ENCODE measurements around the gene TAF11L14.

The TAF11L14 gene

GRCh38 chr5:17655921-17656320, 21.7 kb downstream of the TAF11L14 start:
- TF ChIP-seq, protein P1, sequence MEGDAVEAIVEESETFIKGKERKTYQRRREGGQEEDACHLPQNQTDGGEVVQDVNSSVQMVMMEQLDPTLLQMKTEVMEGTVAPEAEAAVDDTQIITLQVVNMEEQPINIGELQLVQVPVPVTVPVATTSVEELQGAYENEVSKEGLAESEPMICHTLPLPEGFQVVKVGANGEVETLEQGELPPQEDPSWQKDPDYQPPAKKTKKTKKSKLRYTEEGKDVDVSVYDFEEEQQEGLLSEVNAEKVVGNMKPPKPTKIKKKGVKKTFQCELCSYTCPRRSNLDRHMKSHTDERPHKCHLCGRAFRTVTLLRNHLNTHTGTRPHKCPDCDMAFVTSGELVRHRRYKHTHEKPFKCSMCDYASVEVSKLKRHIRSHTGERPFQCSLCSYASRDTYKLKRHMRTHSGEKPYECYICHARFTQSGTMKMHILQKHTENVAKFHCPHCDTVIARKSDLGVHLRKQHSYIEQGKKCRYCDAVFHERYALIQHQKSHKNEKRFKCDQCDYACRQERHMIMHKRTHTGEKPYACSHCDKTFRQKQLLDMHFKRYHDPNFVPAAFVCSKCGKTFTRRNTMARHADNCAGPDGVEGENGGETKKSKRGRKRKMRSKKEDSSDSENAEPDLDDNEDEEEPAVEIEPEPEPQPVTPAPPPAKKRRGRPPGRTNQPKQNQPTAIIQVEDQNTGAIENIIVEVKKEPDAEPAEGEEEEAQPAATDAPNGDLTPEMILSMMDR (IDR thresholded peaks at IDR 0.05; ENCODE audit: unreplicated experiment in 3 of 3) = no peak
- H3K9me3 Mint-ChIP-seq = peaks cover 11% of the 10 kb centered on the region
- H3K27me3 Mint-ChIP-seq (ENCODE audit: low read depth) = no peaks in the 10 kb centered on the region
- H3K27ac Mint-ChIP-seq = no peak overlapping the region
- H3K4me1 Mint-ChIP-seq = no peaks in the 10 kb centered on the region
- H3K36me3 Mint-ChIP-seq (ENCODE audit: low read depth) = no peaks in the 10 kb centered on the region
- no peak overlapping the region for H3K4me3 Mint-ChIP-seq

- TF ChIP-seq, protein P1 (IDR thresholded peaks at IDR 0.05; ENCODE audit: unreplicated experiment in 3 of 3) = no peak
Measured at GRCh38 chr5:17663182-17663581, 28.9 kb downstream of the TAF11L14 start.

GRCh38 chr5:17665836-17666235, 31.6 kb downstream of the TAF11L14 start:
- Mint-ChIP-seq H3K4me3 (no peak overlapping the region), H3K27ac (no peak overlapping the region), H3K9me3 (peaks cover 10% of the 10 kb centered on the region), H3K27me3 (ENCODE audit: low read depth) (no peaks in the 10 kb centered on the region), H3K36me3 (ENCODE audit: low read depth) (no peaks in the 10 kb centered on the region), H3K4me1 (no peaks in the 10 kb centered on the region)
- TF ChIP-seq, protein P1 (IDR thresholded peaks at IDR 0.05; ENCODE audit: unreplicated experiment in 3 of 3) = no peak

More at GRCh38 chr5:17663182-17663581, 28.9 kb downstream of the TAF11L14 start:
- no peak overlapping the region for H3K4me3 Mint-ChIP-seq
- H3K36me3 Mint-ChIP-seq (ENCODE audit: low read depth) = no peaks in the 10 kb centered on the region
- H3K27ac Mint-ChIP-seq = no peak overlapping the region
- H3K27me3 Mint-ChIP-seq (ENCODE audit: low read depth) = no peaks in the 10 kb centered on the region
- no peaks in the 10 kb centered on the region for H3K4me1 Mint-ChIP-seq
- peaks cover 14% of the 10 kb centered on the region for H3K9me3 Mint-ChIP-seq

- no peaks in the 10 kb centered on the region for H3K36me3 Mint-ChIP-seq (ENCODE audit: low read depth)
- H3K9me3 Mint-ChIP-seq = peaks cover 6% of the 10 kb centered on the region
- no peaks in the 10 kb centered on the region for H3K4me1 Mint-ChIP-seq
- H3K27me3 Mint-ChIP-seq (ENCODE audit: low read depth) = no peaks in the 10 kb centered on the region
- H3K4me3 Mint-ChIP-seq = no peak overlapping the region
- TF ChIP-seq, protein P1 (IDR thresholded peaks at IDR 0.05; ENCODE audit: unreplicated experiment in 3 of 3) = no peak
- H3K27ac Mint-ChIP-seq = no peak overlapping the region
Measured at GRCh38 chr5:17666726-17667235, 32.5 kb downstream of the TAF11L14 start.

DNA sequence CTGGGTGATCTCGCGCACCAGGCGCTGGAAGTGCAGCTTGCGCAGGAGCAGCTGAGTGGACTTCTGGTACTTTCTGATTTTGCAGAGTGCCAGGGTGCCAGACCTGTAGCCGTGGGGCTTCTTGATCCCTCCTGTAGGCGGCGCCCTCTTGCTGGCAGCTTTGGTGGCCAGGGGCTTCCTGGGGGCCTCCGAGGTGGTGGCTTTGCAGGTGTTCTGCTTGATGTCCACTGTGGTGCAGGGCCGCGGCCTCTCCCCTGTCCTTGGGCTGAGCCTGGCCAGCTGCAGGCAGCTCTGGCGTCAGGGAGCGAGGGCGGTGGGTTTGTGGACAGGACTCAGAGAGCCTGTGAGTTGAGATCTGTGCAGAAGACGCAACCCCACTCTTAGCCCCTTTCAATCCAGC, 36.1 kb downstream of the TAF11L14 start:
- peaks cover 6% of the 10 kb centered on the region for H3K9me3 Mint-ChIP-seq
- H3K4me3 Mint-ChIP-seq = no peak overlapping the region
- no peaks in the 10 kb centered on the region for H3K27me3 Mint-ChIP-seq (ENCODE audit: low read depth)
- H3K27ac Mint-ChIP-seq = no peak overlapping the region
- no peaks in the 10 kb centered on the region for H3K36me3 Mint-ChIP-seq (ENCODE audit: low read depth)
- TF ChIP-seq, protein P1 (IDR thresholded peaks at IDR 0.05; ENCODE audit: unreplicated experiment in 3 of 3) = no peak
- H3K4me1 Mint-ChIP-seq = no peaks in the 10 kb centered on the region

DNA sequence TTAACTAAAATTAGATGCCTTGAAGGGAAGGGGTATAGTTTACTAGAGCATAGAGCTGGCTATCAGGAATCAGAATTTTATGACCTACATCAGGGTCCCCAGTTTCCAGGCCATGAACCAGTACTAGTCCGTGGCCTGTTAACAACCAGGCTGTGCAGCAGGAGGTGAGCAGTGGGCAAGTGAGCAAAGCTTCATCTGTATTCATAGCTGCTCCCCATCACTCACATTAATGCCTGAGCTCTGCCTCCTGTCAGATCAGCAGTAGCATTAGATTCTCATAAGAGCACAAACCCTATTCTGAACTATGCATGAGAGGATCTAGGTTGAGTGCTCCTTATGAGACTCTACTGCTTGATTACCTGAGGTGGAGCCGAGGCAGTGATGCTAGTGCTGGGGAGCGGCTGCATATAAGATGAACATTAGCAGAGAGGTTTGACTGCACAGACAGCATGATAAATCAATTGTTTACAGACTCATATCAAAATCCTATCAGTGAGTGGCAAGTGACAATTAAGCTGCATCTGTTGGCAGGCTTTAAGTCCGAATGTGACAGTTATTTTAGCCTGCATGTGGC, 44.6 kb downstream of the TAF11L14 start:
- Mint-ChIP-seq H3K4me3 (no peak overlapping the region), H3K9me3 (no peaks in the 10 kb centered on the region), H3K4me1 (no peaks in the 10 kb centered on the region), H3K27ac (no peak overlapping the region), H3K27me3 (ENCODE audit: low read depth) (no peaks in the 10 kb centered on the region), H3K36me3 (ENCODE audit: low read depth) (no peaks in the 10 kb centered on the region)
- TF ChIP-seq, protein P1 (IDR thresholded peaks at IDR 0.05; ENCODE audit: unreplicated experiment in 3 of 3) = no peak
